ENCODE results near the gene S100A2. TPM values are rescaled to one million over a fixed set of nuclear protein-coding genes. Genes with fewer than 3 reads are reported as not detected.
"Not testable (repeated sequence)": the region's sequence is repeated elsewhere in the genome, so short reads cannot be mapped to it uniquely, and the experiment has no call there.

The S100A2 gene
- total RNA-seq, 1 donor from 2014 or later = 1,251 TPM

DNA sequence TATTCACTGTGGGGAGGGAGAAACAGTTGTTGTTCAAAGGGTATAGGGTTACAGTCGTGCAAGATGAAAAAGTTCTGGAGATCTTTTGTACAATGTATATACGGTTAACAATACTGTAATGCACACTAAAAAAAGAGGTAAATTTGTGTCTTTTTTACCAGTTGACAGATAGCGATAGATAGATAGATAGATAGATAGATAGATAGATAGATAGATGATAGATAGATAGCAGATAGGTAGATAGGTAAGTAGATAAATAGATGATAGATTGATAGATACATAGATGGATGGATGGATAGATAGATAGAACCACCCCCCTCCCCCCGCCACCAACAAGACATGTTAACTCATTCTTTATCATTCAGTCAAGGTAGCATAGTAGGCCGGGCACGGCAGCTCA lies 37.1 kb upstream of the S100A2 start:
- peaks cover 17% of the 10 kb centered on the region for H3K36me3 ChIP-seq (ENCODE audit: control insufficient read depth, insufficient read depth, low read length)
- no peak for TF ChIP-seq CTCF (IDR thresholded peaks at IDR 0.05; ENCODE audit: insufficient read depth, low read length, severe bottlenecking)
- H3K27me3 ChIP-seq (ENCODE audit: control insufficient read depth, insufficient read depth, low read length) = no peaks in the 10 kb centered on the region
- no peak overlapping the region for H3K4me3 ChIP-seq (ENCODE audit: low read depth, low read length)
- FAIRE-seq = no peak
- DNase-seq (ENCODE audit: low read depth) = no peak

DNA sequence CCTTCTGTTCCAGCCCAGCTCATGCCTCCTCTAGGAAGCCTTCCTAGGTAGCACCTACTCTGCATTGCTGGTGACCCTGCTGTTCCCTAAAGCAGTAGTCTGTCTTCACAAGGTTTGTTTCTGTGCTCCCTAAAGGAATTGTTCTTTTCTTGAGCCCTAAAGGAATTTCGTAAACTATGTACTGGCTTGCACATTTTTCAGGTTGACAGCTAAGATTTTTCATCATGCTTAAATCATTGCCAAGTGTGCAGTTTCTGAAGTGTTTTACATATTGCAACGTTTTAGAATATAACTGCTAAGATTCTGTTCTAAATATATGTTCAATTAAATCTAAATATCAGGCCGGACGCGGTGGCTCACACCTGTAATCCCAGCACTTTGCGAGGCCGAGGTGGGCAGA lies 34.2 kb upstream of the S100A2 start:
- no peak for FAIRE-seq
- no peak for TF ChIP-seq CTCF (IDR thresholded peaks at IDR 0.05; ENCODE audit: insufficient read depth, low read length, severe bottlenecking)
- Histone ChIP-seq H3K36me3 (ENCODE audit: control insufficient read depth, insufficient read depth, low read length) (no peaks in the 10 kb centered on the region), H3K27me3 (ENCODE audit: control insufficient read depth, insufficient read depth, low read length) (no peaks in the 10 kb centered on the region), H3K4me3 (ENCODE audit: low read depth, low read length) (no peak overlapping the region)
- DNase-seq (ENCODE audit: low read depth) = no peak

DNA sequence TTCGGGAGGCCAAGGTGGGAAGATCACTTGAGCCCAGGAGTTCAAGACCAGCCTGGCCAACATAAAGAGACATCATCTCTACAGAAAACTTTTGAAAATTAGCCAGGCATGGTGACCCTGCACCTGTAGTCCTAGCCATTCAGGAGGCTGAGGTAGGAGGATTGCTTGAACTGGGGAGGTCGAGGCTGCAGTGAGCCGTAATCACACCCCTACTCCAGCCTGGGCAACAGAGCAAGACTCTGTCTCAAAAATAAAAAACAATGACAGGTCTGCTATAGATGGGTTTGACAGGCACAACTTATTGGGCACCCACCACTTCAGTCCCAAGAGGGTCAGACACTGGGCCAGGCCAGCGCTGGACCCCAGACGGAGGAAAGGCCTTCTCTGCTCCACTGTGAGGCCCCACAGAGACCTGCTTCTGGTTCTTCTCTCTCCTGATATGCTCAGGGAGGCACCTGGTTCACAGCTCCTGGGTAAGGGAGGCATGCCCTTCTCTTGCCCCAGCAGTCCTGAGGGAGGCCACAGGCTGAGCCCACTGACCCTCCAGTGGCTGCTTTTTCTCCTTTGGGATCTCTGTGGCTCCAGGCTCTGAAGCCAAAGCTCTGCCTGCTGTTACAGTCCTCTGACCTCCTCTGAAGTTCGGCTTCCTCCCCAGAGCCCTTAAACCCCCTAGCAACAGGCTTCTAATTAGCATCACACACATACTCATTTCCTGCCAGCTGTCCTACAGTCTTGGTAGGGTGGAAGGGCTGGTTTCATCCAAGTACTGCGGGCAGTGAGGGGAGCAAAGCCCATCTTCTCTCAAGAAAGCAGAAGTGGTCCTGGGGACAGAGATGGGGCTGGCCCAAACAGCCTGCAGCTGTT lies 32.9 kb upstream of the S100A2 start:
- no peak for TF ChIP-seq CTCF (IDR thresholded peaks at IDR 0.05; ENCODE audit: insufficient read depth, low read length, severe bottlenecking)
- Histone ChIP-seq H3K4me3 (ENCODE audit: low read depth, low read length) (no peak overlapping the region), H3K27me3 (ENCODE audit: control insufficient read depth, insufficient read depth, low read length) (no peaks in the 10 kb centered on the region), H3K36me3 (ENCODE audit: control insufficient read depth, insufficient read depth, low read length) (no peaks in the 10 kb centered on the region)
- FAIRE-seq (no peak), DNase-seq (ENCODE audit: low read depth) (peak; percentile 32)

GRCh38 chr1:153597206-153597605 lies 31.6 kb upstream of the S100A2 start:
- H3K27me3 ChIP-seq (ENCODE audit: control insufficient read depth, insufficient read depth, low read length) = no peaks in the 10 kb centered on the region
- TF ChIP-seq CTCF (IDR thresholded peaks at IDR 0.05; ENCODE audit: insufficient read depth, low read length, severe bottlenecking) = no peak
- FAIRE-seq (no peak), DNase-seq (ENCODE audit: low read depth) (peak; percentile 84)
- H3K36me3 ChIP-seq (ENCODE audit: control insufficient read depth, insufficient read depth, low read length) = no peaks in the 10 kb centered on the region
- no peak overlapping the region for H3K4me3 ChIP-seq (ENCODE audit: low read depth, low read length)

- no peak for DNase-seq (ENCODE audit: low read depth)
- no peak for FAIRE-seq
- Histone ChIP-seq H3K36me3 (ENCODE audit: control insufficient read depth, insufficient read depth, low read length) (no peaks in the 10 kb centered on the region), H3K4me3 (ENCODE audit: low read depth, low read length) (no peak overlapping the region), H3K27me3 (ENCODE audit: control insufficient read depth, insufficient read depth, low read length) (no peaks in the 10 kb centered on the region)
- TF ChIP-seq CTCF (IDR thresholded peaks at IDR 0.05; ENCODE audit: insufficient read depth, low read length, severe bottlenecking) = no peak
Measured at GRCh38 chr1:153592748-153593147, 27.1 kb upstream of the S100A2 start.

DNA sequence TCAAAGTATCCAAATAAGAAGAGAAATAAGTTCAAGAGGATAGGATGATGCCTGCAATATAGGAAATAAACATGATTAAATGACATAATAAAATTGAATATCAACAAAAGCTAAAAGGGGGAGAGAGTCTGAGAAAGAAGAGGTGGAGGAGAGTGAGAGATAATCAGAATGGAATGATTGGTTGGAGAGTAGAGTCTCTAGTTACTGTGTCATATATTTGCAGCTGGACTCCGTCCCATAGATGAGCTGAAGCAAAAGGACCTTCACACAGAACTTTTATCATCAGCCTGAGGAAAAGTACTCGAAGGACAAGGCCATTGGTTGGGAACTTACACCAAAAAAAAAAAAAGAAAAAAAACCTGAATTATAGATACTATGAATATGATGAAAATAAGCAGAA lies 22.8 kb upstream of the S100A2 start:
- no peak for FAIRE-seq
- Histone ChIP-seq H3K27me3 (ENCODE audit: control insufficient read depth, insufficient read depth, low read length) (no peaks in the 10 kb centered on the region), H3K36me3 (ENCODE audit: control insufficient read depth, insufficient read depth, low read length) (no peaks in the 10 kb centered on the region), H3K4me3 (ENCODE audit: low read depth, low read length) (no peak overlapping the region)
- no peak for TF ChIP-seq CTCF (IDR thresholded peaks at IDR 0.05; ENCODE audit: insufficient read depth, low read length, severe bottlenecking)
- DNase-seq (ENCODE audit: low read depth) = no peak

- not testable (repeated sequence) for FAIRE-seq; H3K4me3 ChIP-seq (ENCODE audit: low read depth, low read length); H3K36me3 ChIP-seq (ENCODE audit: control insufficient read depth, insufficient read depth, low read length); DNase-seq (ENCODE audit: low read depth); H3K27me3 ChIP-seq (ENCODE audit: control insufficient read depth, insufficient read depth, low read length)
Measured at GRCh38 chr1:153588033-153588432, 22.4 kb upstream of the S100A2 start.
